ENCODE results near the gene RNF227.

- TF ChIP-seq CTCF (conservative IDR thresholded peaks at IDR 0.05; ENCODE audit: low read depth, low read length) (no peak), EZH2 (IDR thresholded peaks at IDR 0.05; ENCODE audit: borderline replicate concordance, low read depth, low read length, poor library complexity, severe bottlenecking) (no peak)
Observed at GRCh38 chr17:7922845-7923628, 6.9 kb upstream of the RNF227 start.

Data from A673 (cell line).